B cell (primary cell): ENCODE results near the gene DKC1. TPM values are rescaled to one million over a fixed set of nuclear protein-coding genes. Genes with fewer than 3 reads are reported as not detected.
"Not testable (repeated sequence)": the region's sequence is repeated elsewhere in the genome, so short reads cannot be mapped to it uniquely, and the experiment has no call there.

Experiments used
- ATAC-seq: fragments of 200-7000 bp; cut with Tn5 transposase; one replicate; pipeline ENCODE4 v1.10.0; 2021; ENCODE audit warnings: low read depth, mild to moderate bottlenecking, moderate number of reproducible peaks, moderate library complexity
- CTCF ChIA-PET: fragments of 350-600 bp; sonication (Branson Sonifier 250); formaldehyde crosslinking; loops from one replicate; lab custom pipeline; 2021; ENCODE audit warnings: antibody characterized with exemption, inconsistent platforms; lab: Charles Lee
- POLR2A ChIA-PET: fragments of 350-600 bp; sonication (Branson Sonifier 250); formaldehyde crosslinking; loops from one replicate; lab custom pipeline; 2021; ENCODE audit warnings: antibody characterized with exemption; lab: Charles Lee
- DNase-seq: peaks from one replicate; pipeline ENCODE4 v3.0.0; 2013
- H2AFZ ChIP-seq: 2 replicates; pipeline ENCODE4 v1.6.1; 2012; ENCODE audit warnings: mild to moderate bottlenecking, low read depth, low read length; ENCODE audit not compliant: insufficient read depth, poor library complexity, severe bottlenecking
- H3K27ac ChIP-seq, 2 donors: 1 replicate in 1 of 2; 2 replicates in 1 of 2; pipeline ENCODE4 v1.5.1; 2012 to 2013; ENCODE audit warnings: low read length in 2 of 2, mild to moderate bottlenecking in 2 of 2, moderate library complexity in 1 of 2
- H3K27me3 ChIP-seq, 4 experiments: fragments of 200-600 bp in 1 of 4; sonication (generic) in 1 of 4; replicated peaks in 1 of 4; 1 replicate in 2 of 4; 2 replicates in 2 of 4; pipeline versions ENCODE4 v1.6.1 to v1.7.0; 2013 to 2016; ENCODE audit warnings: low read length in 3 of 4, mild to moderate bottlenecking in 2 of 4, mixed read lengths in 1 of 4, moderate library complexity in 1 of 4; ENCODE audit not compliant: insufficient read depth in 4 of 4, control insufficient read depth in 3 of 4; ENCODE audit errors: control extremely low read depth in 1 of 4
- H3K36me3 ChIP-seq, 2 experiments: replicated peaks in 1 of 2; 1 replicate in 1 of 2; 2 replicates in 1 of 2; pipeline versions ENCODE4 v1.6.1 to v1.7.1; 2013; ENCODE audit warnings: low read length in 1 of 2; ENCODE audit not compliant: insufficient read depth in 2 of 2, control insufficient read depth in 1 of 2; ENCODE audit errors: control extremely low read depth in 1 of 2, extremely low read depth in 1 of 2
- H3K4me1 ChIP-seq, 2 donors: fragments of 200-600 bp in 1 of 2; sonication (generic) in 1 of 2; 1 replicate in 1 of 2; 2 replicates in 1 of 2; pipeline versions ENCODE4 v1.5.1 to v1.6.1; 2013 to 2017; ENCODE audit warnings: low read length in 2 of 2; ENCODE audit not compliant: control insufficient read depth in 2 of 2, insufficient read depth in 2 of 2
- H3K4me2 ChIP-seq: replicated peaks from 2 replicates; pipeline ENCODE3; 2012; ENCODE audit warnings: mild to moderate bottlenecking, low read depth, low read length; ENCODE audit not compliant: poor library complexity, severe bottlenecking
- H3K4me3 ChIP-seq, 5 experiments: fragments of 200-600 bp in 1 of 5; sonication (generic) in 1 of 5; 1 replicate in 3 of 5; 2 replicates in 2 of 5; pipeline versions ENCODE4 v1.5.1 to v1.7.0; 2011 to 2016; ENCODE audit warnings: low read length in 4 of 5, mild to moderate bottlenecking in 4 of 5, low read depth in 2 of 5, control low read depth in 1 of 5, moderate library complexity in 1 of 5; ENCODE audit not compliant: insufficient read depth in 1 of 5; ENCODE audit errors: control extremely low read depth in 1 of 5, extremely low read depth in 1 of 5
- H3K79me2 ChIP-seq: fragments of 200-600 bp; sonication (generic); one replicate; pipeline ENCODE4 v1.6.0; 2016; ENCODE audit warnings: low read length; ENCODE audit not compliant: control insufficient read depth, insufficient read depth
- H3K9ac ChIP-seq: fragments of 200-600 bp; sonication (generic); 2 replicates; pipeline ENCODE4 v1.6.1; 2017; ENCODE audit warnings: mild to moderate bottlenecking, low read length, moderate library complexity
- H3K9me3 ChIP-seq, 3 donors: one replicate each; pipeline versions ENCODE4 v1.6.1 to v1.7.1; 2013; ENCODE audit warnings: low read length in 2 of 3; ENCODE audit not compliant: control insufficient read depth in 2 of 3, insufficient read depth in 1 of 3; ENCODE audit errors: control extremely low read depth in 1 of 3
- H4K20me1 ChIP-seq: 2 replicates; pipeline ENCODE4 v1.6.0; 2012; ENCODE audit warnings: mild to moderate bottlenecking, low read length; ENCODE audit not compliant: insufficient read depth, control insufficient read depth, poor library complexity, severe bottlenecking
- H3K27ac Mint-ChIP-seq: one replicate; pipeline ENCODE4 v1.8.0; 2021; ENCODE audit warnings: mixed read lengths
- H3K27me3 Mint-ChIP-seq: one replicate; pipeline ENCODE4 v1.8.0; 2021; ENCODE audit warnings: mixed read lengths
- H3K4me1 Mint-ChIP-seq: one replicate; pipeline ENCODE4 v1.8.0; 2021; ENCODE audit warnings: mixed read lengths
- H3K4me3 Mint-ChIP-seq: one replicate; pipeline ENCODE4 v1.8.0; 2021; ENCODE audit warnings: mixed read lengths
- H3K9me3 Mint-ChIP-seq: one replicate; pipeline ENCODE4 v1.8.0; 2022; ENCODE audit warnings: mixed read lengths; ENCODE audit not compliant: insufficient read depth
- EZH2 ChIP-seq: IDR thresholded peaks from 2 replicates; pipeline ENCODE4 v1.6.1; 2012; ENCODE audit warnings: borderline replicate concordance, low read depth, mild to moderate bottlenecking, moderate library complexity, low read length; ENCODE audit not compliant: insufficient read depth, poor library complexity, severe bottlenecking
- WGBS: methylation state at CpG from one replicate; pipeline ENCODE4 v1.1.5; 2013; ENCODE audit warnings: missing lambda C conversion rate; ENCODE audit not compliant: insufficient coverage; 5-methylcytosine and 5-hydroxymethylcytosine counted together
- intact Hi-C: fragments of 100-400 bp; cut with micrococcal nuclease; formaldehyde crosslinking; loops from one replicate; pipeline ENCODE4 v1.10.0; 2022
- polyA plus RNA-seq: library from polyadenylated mRNA; depleted of rRNA; stranded (reverse); fragments of >200 nt; gene quantifications from 2 replicates; pipeline ENCODE4 v1.2.3, GENCODE V29; 2012
- total RNA-seq, 2 donors: library from RNA; stranded (reverse); fragments of 120-200 nt in 1 of 2; gene quantifications; 1 replicate in 1 of 2; 2 replicates in 1 of 2; pipeline versions ENCODE4 v1.2.3 to v1.2.4, GENCODE V29; 2013 to 2022
- TF ChIP-seq, protein P1 (sequence below): fragments of 200-600 bp; IDR thresholded peaks from one replicate; pipeline ENCODE4 v1.8.0; 2022; ENCODE audit warnings: antibody characterized with exemption, mild to moderate bottlenecking

Gene DKC1
- total and polyA plus RNA-seq, 2 donors (not counting 1 experiment from before 2014, with no cell fraction given) = 18.8 to 73.5 TPM

DNA sequence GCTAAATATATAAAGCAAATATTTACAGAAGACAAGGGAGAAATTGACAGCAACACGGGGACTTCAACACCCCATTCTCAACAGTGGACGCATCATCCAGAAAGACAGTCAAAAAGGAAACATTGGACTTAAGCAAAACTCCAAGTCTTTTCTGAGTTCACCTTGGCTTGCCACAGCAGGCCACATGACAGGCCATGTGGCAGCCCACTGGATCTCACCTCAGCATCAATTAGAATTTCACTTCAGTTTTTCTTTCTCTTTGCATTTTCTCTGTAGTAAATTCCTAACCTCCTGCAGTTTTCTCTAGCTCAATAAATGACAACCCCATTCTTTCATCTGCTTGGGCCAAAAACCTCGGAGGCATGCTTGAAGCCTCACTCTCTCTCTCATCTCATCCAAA is 59.4 kb downstream of the DKC1 start:
- H3K9me3 ChIP-seq = no peaks in the 10 kb centered on the region
- H3K27ac Mint-ChIP-seq = no peak overlapping the region
- H3K4me2 ChIP-seq = no peak overlapping the region
- POLR2A ChIA-PET = no interaction called here
- no peaks in the 10 kb centered on the region for H4K20me1 ChIP-seq
- no peak for TF ChIP-seq EZH2
- TF ChIP-seq, protein P1, sequence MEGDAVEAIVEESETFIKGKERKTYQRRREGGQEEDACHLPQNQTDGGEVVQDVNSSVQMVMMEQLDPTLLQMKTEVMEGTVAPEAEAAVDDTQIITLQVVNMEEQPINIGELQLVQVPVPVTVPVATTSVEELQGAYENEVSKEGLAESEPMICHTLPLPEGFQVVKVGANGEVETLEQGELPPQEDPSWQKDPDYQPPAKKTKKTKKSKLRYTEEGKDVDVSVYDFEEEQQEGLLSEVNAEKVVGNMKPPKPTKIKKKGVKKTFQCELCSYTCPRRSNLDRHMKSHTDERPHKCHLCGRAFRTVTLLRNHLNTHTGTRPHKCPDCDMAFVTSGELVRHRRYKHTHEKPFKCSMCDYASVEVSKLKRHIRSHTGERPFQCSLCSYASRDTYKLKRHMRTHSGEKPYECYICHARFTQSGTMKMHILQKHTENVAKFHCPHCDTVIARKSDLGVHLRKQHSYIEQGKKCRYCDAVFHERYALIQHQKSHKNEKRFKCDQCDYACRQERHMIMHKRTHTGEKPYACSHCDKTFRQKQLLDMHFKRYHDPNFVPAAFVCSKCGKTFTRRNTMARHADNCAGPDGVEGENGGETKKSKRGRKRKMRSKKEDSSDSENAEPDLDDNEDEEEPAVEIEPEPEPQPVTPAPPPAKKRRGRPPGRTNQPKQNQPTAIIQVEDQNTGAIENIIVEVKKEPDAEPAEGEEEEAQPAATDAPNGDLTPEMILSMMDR = no peak
- intact Hi-C loops = no loop called here
- WGBS = 100% methylated on average over 1 of the region's 3 CpGs
- DNase-seq (no peak), ATAC-seq (no peak)
- H3K4me3 Mint-ChIP-seq = no peak overlapping the region
- no peak overlapping the region for H2AFZ ChIP-seq
- no peak overlapping the region for H3K4me3 ChIP-seq
- no peaks in the 10 kb centered on the region for H3K79me2 ChIP-seq
- peaks cover 19% of the 10 kb centered on the region for H3K4me1 Mint-ChIP-seq
- no peak overlapping the region for H3K9ac ChIP-seq
- no peaks in the 10 kb centered on the region for H3K27me3 Mint-ChIP-seq
- H3K36me3 ChIP-seq = no peaks in the 10 kb centered on the region
- H3K27me3 ChIP-seq = no peaks in the 10 kb centered on the region
- H3K4me1 ChIP-seq = peaks cover 10 to 21% of the 10 kb centered on the region in 2 donors
- CTCF ChIA-PET = no interaction called here
- H3K27ac ChIP-seq = no peak overlapping the region
- H3K9me3 Mint-ChIP-seq = no peaks in the 10 kb centered on the region

DNA sequence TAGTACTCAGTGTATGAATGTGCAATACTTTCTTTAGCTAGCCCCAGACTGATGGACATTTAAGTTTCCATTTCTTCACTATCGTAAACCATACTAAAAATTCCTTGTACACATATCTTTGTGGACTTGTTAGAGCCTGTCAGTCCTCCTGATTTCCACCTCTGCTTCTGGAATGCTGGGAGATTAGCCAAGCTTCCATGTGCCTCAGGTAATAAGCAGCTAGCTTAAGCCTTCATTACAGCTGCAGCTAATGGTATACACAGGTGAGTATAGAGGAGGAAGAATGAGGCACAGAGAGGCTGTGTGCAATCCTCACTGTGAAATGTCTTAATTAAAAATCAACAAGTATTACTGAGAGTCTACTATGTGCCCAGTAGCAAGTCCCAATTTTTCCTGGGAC is 62.0 kb downstream of the DKC1 start:
- Mint-ChIP-seq H3K4me3 (no peak overlapping the region), H3K9me3 (no peaks in the 10 kb centered on the region), H3K27ac (no peak overlapping the region), H3K4me1 (peaks cover 34% of the 10 kb centered on the region), H3K27me3 (no peaks in the 10 kb centered on the region)
- Histone ChIP-seq H3K4me2 (no peak overlapping the region), H3K36me3 (no peaks in the 10 kb centered on the region), H3K27me3 (no peaks in the 10 kb centered on the region), H3K27ac (no peak overlapping the region), H3K79me2 (no peaks in the 10 kb centered on the region), H3K4me1 (peaks cover 23 to 35% of the 10 kb centered on the region in 2 donors), H3K9me3 (no peaks in the 10 kb centered on the region), H3K9ac (no peak overlapping the region), H2AFZ (no peak overlapping the region), H3K4me3 (no peak overlapping the region), H4K20me1 (no peaks in the 10 kb centered on the region)
- ChIA-PET POLR2A (no interaction called here), CTCF (no interaction called here)
- ATAC-seq (no peak), DNase-seq (no peak)
- intact Hi-C loops = no loop called here
- no CpG with 5 or more reads among the region's 1 CpG for WGBS
- TF ChIP-seq, protein P1 = no peak

DNA sequence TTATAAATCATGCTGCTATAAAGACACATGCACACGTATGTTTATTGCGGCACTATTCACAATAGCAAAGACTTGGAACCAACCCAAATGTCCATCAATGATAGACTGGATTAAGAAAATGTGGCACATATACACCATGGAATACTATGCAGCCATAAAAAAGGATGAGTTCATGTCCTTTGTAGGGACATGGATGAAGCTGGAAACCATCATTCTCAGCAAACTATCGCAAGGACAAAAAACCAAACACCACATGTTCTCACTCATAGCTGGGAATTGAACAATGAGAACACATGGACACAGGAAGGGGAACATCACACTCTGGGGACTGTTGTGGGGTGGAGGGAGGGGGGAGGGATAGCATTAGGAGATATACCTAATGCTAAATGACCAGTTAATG is 62.9 kb downstream of the DKC1 start:
- ATAC-seq, H3K27ac Mint-ChIP-seq, CTCF ChIA-PET, H4K20me1 ChIP-seq, H3K4me2 ChIP-seq, H3K27me3 Mint-ChIP-seq, H3K4me3 Mint-ChIP-seq, H3K9ac ChIP-seq, H2AFZ ChIP-seq, POLR2A ChIA-PET, H3K27ac ChIP-seq, H3K9me3 ChIP-seq, DNase-seq, H3K27me3 ChIP-seq, H3K36me3 ChIP-seq, H3K4me3 ChIP-seq, intact Hi-C loops, H3K9me3 Mint-ChIP-seq, H3K79me2 ChIP-seq: not testable (repeated sequence)
- peaks cover 21 to 27% of the 10 kb centered on the region in 2 donors for H3K4me1 ChIP-seq
- H3K4me1 Mint-ChIP-seq = peaks cover 32% of the 10 kb centered on the region
- WGBS = no CpG with 5 or more reads among the region's 3 CpGs
